ENCODE results near the gene BPGM.
"Not testable (repeated sequence)": the region's sequence is repeated elsewhere in the genome, so short reads cannot be mapped to it uniquely, and the experiment has no call there.

Gene BPGM

GRCh38 chr7:134674424-134674823 lies 27.8 kb downstream of the BPGM start:
- H3K4me3 ChIP-seq (ENCODE audit: low read depth, low read length): no peak overlapping the region
- DNase-seq (ENCODE audit: low read depth): no peak
- TF ChIP-seq, protein P1, sequence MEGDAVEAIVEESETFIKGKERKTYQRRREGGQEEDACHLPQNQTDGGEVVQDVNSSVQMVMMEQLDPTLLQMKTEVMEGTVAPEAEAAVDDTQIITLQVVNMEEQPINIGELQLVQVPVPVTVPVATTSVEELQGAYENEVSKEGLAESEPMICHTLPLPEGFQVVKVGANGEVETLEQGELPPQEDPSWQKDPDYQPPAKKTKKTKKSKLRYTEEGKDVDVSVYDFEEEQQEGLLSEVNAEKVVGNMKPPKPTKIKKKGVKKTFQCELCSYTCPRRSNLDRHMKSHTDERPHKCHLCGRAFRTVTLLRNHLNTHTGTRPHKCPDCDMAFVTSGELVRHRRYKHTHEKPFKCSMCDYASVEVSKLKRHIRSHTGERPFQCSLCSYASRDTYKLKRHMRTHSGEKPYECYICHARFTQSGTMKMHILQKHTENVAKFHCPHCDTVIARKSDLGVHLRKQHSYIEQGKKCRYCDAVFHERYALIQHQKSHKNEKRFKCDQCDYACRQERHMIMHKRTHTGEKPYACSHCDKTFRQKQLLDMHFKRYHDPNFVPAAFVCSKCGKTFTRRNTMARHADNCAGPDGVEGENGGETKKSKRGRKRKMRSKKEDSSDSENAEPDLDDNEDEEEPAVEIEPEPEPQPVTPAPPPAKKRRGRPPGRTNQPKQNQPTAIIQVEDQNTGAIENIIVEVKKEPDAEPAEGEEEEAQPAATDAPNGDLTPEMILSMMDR (IDR thresholded peaks at IDR 0.05; ENCODE audit: control insufficient read depth, extremely low read depth, insufficient read depth): no peak

- TF ChIP-seq, protein P1 (IDR thresholded peaks at IDR 0.05; ENCODE audit: control insufficient read depth, extremely low read depth, insufficient read depth): no peak
- DNase-seq (ENCODE audit: low read depth): no peak
- no peak overlapping the region for H3K4me3 ChIP-seq (ENCODE audit: low read depth, low read length)
Observed at GRCh38 chr7:134676743-134677142, 30.1 kb downstream of the BPGM start.

DNA sequence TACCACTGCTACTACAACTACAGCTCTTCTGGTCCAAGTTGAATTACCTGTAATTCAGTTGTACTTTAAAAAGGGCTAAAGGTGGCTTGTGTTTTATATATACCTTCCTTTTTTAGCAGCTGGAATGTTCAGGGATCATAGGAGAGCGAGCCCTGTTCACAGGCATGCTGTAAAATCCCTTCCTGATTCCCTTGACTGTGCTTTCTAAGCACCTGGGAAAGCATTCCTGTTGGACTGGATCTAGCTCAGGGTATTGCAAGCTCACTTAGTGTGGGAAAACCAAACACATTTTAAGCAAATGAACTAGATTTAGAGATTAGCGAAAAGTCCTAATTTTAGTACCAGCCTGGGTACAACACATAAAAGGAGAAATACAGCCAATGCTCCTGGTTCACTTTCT lies 31.5 kb downstream of the BPGM start:
- no peak overlapping the region for H3K4me3 ChIP-seq (ENCODE audit: low read depth, low read length)
- peak; percentile 89 for DNase-seq (ENCODE audit: low read depth)
- TF ChIP-seq, protein P1 (IDR thresholded peaks at IDR 0.05; ENCODE audit: control insufficient read depth, extremely low read depth, insufficient read depth): no peak

DNA sequence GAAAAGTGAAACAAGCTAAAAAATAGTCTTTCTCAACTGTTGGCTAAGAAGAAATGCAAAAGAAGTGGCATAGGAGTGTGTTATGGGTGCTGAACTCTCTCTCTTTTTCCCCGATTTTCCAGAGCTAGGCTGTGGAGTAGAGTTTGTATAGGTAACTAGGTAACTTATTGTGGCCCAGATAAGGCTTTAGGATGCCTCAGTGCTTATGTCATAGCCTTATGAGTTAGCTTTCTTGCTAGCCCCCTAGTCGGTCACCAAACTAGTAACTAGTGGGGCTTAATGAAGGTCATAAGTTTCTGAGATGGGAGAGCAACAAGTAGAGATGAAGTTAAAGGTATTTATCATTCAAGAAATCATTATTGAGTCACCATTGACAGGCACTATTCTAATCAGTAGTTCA lies 32.4 kb downstream of the BPGM start:
- TF ChIP-seq, protein P1 (IDR thresholded peaks at IDR 0.05; ENCODE audit: control insufficient read depth, extremely low read depth, insufficient read depth): no peak

DNA sequence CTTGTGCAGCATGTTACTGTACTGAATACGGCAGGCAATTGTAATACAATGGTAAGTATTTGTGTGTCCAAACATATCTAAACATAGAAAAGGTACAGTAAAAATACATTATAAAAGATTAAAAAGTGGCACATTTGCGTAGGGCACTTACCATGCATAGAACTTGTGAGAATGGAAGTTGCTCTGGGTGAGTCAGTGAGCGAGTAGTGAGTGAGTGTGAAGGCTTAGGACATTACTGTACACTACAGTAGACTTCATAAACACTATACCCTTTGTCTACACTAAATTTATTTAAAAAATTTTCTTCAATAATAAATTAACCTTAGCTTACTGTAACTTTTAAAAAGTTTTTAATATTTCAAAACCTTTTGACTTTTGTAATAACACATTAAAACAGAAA lies 37.5 kb downstream of the BPGM start:
- H3K4me3 ChIP-seq (ENCODE audit: low read depth, low read length): no peak overlapping the region
- TF ChIP-seq, protein P1 (IDR thresholded peaks at IDR 0.05; ENCODE audit: control insufficient read depth, extremely low read depth, insufficient read depth): no peak
- no peak for DNase-seq (ENCODE audit: low read depth)

More for the DNA sequence above, 32.4 kb downstream of the BPGM start:
- DNase-seq (ENCODE audit: low read depth): no peak
- H3K4me3 ChIP-seq (ENCODE audit: low read depth, low read length): no peak overlapping the region

DNA sequence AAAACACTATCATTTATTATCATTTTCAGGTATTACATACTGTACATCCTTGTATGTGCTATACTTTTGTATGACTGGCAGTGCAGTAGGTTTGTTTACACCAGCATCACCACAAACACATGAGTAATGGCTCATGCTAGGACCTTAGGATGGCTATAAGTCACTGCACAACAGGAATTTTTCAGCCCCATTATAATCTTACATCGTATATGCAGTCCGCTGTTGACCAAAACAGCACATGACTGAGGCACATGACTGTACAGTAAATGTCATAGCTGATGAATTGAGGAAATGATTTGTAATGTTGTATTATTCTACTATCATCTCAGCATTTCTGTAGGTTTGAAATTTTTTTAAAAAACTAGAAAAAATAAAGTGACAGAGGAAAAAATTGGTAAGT lies 38.6 kb downstream of the BPGM start:
- no peak for DNase-seq (ENCODE audit: low read depth)
- H3K4me3 ChIP-seq (ENCODE audit: low read depth, low read length): no peak overlapping the region
- TF ChIP-seq, protein P1 (IDR thresholded peaks at IDR 0.05; ENCODE audit: control insufficient read depth, extremely low read depth, insufficient read depth): no peak

DNA sequence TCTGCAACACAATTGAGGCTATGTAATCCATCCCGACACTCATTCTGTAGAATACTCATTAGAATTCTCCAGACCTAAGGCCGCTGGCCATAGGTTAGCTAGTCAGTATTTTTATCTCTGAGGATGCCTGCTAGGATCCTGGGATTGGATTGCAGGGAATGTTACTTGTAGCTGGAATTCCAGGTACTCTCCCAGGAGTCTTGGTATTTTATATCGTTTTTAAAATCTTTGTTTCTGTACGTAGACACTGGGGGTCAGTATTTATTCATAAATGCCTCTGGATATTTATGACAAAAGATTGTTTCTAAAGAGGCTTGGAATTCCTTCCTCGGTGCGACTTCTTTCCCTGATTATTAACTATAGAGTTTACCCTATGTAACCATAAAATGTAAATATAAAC lies 40.1 kb downstream of the BPGM start:
- H3K4me3 ChIP-seq (ENCODE audit: low read depth, low read length): no peak overlapping the region
- TF ChIP-seq, protein P1 (IDR thresholded peaks at IDR 0.05; ENCODE audit: control insufficient read depth, extremely low read depth, insufficient read depth): peak; percentile 35
- no peak for DNase-seq (ENCODE audit: low read depth)

DNA sequence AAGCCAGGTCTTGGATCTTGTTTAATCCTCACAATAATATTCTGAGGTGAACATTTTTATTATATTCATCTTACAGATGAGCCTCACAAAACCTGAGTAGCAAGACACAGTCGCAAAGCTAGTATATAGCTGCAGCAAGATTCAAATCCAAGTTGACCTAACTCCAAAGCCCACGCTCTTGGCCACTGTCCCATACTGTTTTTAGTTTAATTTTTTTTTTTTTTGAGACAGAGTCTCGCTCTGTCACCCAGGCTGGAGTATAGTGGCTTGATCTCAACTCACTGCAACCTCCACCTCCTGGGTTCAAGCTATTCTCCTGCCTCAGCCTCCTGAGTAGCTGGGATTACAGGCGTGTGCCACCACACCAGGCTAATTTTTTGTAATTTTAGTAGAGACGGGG lies 42.9 kb downstream of the BPGM start:
- DNase-seq (ENCODE audit: low read depth); H3K4me3 ChIP-seq (ENCODE audit: low read depth, low read length): not testable (repeated sequence)
